ENCODE measurements around the gene MEIOB.
"Not testable (repeated sequence)": the region's sequence is repeated elsewhere in the genome, so short reads cannot be mapped to it uniquely, and the experiment has no call there.

Gene MEIOB

GRCh38 chr16:1808691-1809090 lies 63.3 kb downstream of the MEIOB start:
- no peak for TF ChIP-seq CTCF (IDR thresholded peaks at IDR 0.05)
- no peak overlapping the region for H3K4me3 ChIP-seq
- H3K27ac ChIP-seq = no peak overlapping the region
- DNase-seq (ENCODE audit: low spot score) = no peak

- Histone ChIP-seq H3K4me3 (no peak overlapping the region), H3K27ac (no peak overlapping the region)
- DNase-seq (ENCODE audit: low spot score) = no peak
- no peak for TF ChIP-seq CTCF (IDR thresholded peaks at IDR 0.05)
Measured at GRCh38 chr16:1807626-1808025, 64.3 kb downstream of the MEIOB start.

GRCh38 chr16:1800701-1801100 lies 71.3 kb downstream of the MEIOB start:
- no peak for DNase-seq (ENCODE audit: low spot score)

GRCh38 chr16:1799263-1799662 lies 72.7 kb downstream of the MEIOB start:
- not testable (repeated sequence) for H3K27ac ChIP-seq; H3K4me3 ChIP-seq; DNase-seq (ENCODE audit: low spot score)

More at GRCh38 chr16:1800701-1801100, 71.3 kb downstream of the MEIOB start:
- TF ChIP-seq CTCF (IDR thresholded peaks at IDR 0.05) = no peak
- Histone ChIP-seq H3K4me3 (no peak overlapping the region), H3K27ac (no peak overlapping the region)

- H3K27ac ChIP-seq = no peak overlapping the region
- no peak for DNase-seq (ENCODE audit: low spot score)
Measured at GRCh38 chr16:1794908-1795666, 76.9 kb downstream of the MEIOB start.

GRCh38 chr16:1794221-1794871 lies 77.6 kb downstream of the MEIOB start:
- no peak for TF ChIP-seq CTCF (IDR thresholded peaks at IDR 0.05)
- Histone ChIP-seq H3K27ac (no peak overlapping the region), H3K4me3 (no peak overlapping the region)
- DNase-seq (ENCODE audit: low spot score) = no peak

More at GRCh38 chr16:1794908-1795666, 76.9 kb downstream of the MEIOB start:
- H3K4me3 ChIP-seq = no peak overlapping the region
- no peak for TF ChIP-seq CTCF (IDR thresholded peaks at IDR 0.05)

GRCh38 chr16:1793578-1794220 lies 78.3 kb downstream of the MEIOB start, which contains the start of gene IGFALS:
Gene IGFALS, minus strand, starts transcription at chr16:1793705. Its CDS starts 53 bp downstream, at chr16:1793652.
- no peak for DNase-seq (ENCODE audit: low spot score)
- no peak within 1 kb of the TSS for H3K4me3 ChIP-seq
- H3K27ac ChIP-seq = no peak within 1 kb of the TSS
- TF ChIP-seq CTCF (IDR thresholded peaks at IDR 0.05) = no peak
